ENCODE measurements around the gene KSR1.
"Not testable (repeated sequence)": the region's sequence is repeated elsewhere in the genome, so short reads cannot be mapped to it uniquely, and the experiment has no call there.

KSR1 gene

DNA sequence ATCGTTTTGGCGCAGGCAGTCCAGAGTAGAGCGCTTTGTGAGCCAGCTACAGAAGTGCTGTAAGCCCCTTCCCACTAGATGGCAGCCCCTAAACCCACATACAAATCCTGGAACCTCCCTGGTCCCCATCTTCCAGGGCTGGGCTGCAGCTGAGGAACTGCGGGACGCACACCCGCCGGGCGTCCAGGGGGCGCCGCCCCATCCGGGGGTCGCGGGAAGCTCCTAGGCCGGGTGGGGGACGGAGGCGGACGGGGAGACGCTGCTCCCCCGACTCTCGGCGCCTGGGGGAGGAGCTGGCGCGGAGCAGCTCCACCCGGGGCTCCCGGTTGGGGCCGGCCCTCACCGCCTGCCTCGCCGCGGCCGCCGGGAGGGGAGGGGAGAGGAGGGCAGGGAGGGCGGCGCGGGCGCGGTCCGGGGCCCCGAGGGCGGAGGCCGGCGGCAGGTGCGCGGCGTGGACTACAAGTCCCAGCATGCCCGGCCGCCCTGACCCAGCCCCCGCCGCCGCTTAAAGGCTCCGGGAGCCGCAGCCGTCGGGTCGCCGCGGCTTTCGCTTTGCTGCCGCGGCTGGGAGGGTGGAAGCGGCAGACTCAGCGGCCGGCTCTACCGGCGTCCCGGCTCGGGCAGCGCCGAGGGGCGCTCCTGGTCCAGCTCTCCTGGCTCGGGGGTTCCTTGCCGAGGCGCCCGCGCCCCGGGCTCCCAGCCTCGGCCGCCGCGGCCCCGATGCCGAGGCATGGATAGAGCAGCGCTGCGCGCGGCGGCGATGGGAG is at the start of gene KSR1:
KSR1 (plus strand) TSS at position 535 of the 767 bp plus-strand sequence; CDS start at position 731, 196 bp downstream.
- DNase-seq (ENCODE audit: low read depth in 2 of 2) = peak; percentile 72 to 73

DNA sequence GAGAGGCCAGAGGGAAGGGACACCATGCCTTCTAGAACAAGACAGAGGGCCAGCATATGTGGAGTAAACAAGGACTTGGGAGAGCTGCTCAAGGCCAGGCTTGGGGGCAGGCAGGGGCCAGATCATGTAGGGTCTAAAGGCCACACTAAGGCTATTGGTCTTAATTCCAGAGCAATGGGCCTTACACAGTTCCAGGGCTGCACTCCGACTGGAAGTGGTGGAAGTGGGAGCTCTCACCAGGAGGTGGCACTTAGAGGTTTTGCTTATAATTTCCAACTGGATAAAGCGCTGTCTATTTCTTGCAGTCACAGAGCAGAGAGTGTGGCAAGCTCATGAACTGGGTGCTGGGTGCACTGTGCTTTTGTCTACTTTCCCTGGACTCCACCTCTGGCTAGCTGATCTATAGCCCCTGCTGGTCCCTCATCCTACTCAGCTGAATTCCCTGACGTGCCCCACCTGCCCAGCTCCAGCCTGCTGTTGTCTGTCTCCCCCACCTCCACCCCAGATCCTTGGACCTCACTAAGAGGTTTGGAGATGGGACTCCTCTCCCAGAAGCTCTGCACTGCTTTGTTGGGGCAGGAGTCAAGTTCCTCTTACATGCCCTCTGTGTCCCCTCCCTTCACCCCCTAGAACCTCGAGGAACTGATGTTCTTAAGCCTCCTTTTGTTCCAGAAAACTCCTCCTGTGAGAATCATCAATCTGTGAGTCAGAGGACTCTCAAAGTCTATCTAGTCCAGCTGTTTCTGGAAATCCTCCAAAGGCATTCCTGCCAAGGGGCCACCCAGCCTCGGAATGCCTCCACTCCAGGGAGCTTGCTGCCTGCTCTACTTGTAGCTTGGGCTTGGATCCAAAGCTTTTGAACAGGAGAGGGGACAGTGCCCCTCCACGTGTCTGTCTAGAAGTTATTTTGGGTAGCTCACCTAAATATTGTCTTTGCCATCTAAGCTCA is 48.1 kb upstream of the KSR1 start:
- no peak for DNase-seq (ENCODE audit: low read depth in 2 of 2)

DNA sequence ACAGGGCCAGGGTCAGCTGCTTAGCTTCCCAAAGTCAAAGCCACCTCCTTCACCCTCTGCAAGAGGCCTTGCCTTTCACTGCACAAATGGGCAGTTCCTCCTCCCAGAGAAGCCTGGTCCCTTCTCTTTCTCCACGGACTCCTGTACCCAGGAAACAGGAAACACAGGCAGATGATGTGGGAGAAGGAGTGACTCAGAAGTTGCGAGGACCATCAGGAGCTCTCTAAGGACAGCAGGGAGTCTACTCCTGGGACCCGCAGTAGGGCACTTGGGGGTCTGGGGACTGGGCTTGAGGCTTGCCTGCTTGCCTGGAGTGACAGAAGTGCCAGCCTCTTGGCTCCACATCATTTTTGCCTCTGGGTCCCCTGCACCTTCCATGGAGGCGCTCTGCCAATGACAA is 47.4 kb upstream of the KSR1 start:
- no peak for DNase-seq (ENCODE audit: low read depth in 2 of 2)

DNA sequence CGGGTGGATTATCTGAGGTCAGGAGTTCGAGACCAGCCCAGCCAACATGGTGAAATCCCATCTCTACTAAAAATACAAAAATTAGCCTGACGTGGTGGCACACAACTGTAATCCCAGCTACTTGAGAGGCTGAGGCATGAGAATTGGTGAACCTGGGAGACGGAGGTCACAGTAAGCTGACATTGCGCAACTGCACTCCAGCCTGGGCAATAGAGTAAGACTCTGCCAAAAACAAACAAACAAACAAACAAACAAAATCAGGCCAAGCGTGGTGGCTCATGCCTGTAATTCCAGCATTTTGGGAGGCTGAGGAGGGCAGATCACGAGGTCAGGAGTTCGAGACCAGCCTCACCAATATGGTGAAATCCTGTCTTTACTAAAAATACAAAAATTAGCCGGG is 44.1 kb upstream of the KSR1 start:
- DNase-seq (ENCODE audit: low read depth in 2 of 2) = not testable (repeated sequence)

DNA sequence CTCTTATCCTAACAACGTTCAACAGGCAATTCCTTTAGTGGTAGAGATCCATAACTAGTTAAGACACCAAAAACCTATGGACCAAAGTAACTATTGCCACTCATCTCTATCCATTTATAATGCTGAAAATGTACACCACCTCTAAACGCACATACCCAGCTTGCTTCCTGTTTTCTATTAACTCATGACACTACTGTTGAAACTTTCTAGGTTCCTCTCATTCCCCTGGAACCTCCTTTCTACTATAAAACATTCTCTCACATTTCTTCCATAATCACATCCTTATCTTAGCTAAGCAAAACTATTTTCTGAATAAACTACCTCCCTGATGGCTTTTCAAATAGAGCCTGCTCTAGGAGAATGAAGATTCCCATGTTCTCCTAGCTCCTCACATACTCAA is 42.9 kb upstream of the KSR1 start:
- no peak for DNase-seq (ENCODE audit: low read depth in 2 of 2)

DNA sequence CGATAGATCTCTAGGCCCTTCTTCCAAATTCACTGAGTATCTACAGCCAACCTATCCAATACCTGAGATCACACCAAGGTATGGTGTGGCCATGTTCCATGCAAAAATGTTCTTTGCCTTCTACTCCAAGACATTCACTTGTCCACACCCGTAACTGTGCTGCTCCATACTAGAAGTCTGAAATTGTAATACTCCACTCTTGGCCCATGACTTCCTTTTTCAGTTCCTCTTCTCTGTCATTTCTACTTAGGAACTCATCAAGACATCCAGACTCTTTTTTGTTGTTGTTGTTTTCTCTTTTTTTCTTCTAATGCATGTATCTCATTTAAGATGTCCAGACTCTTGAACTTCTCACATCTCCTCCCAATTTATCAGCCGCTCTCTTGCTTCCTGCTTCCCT is 42.5 kb upstream of the KSR1 start:
- DNase-seq (ENCODE audit: low read depth in 2 of 2) = no peak

DNA sequence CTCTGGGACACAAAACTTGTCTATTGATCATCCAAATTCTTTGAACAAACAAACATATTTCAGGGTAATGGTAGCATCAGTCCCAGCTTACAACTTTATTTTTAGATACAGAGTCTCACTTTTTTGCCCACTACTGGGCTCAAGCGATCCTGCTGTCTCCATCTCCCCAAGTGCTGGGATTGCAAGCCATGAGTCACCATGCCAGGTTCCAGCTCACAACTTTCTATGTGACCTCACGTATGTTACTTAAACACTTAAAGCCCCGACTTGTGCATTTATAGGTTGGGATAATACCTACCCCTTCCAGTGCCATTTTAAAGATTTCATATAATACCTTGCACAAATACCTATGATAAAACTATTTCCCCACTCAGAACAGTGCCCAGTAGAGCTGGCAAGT is 42.0 kb upstream of the KSR1 start:
- no peak for DNase-seq (ENCODE audit: low read depth in 2 of 2)

DNA sequence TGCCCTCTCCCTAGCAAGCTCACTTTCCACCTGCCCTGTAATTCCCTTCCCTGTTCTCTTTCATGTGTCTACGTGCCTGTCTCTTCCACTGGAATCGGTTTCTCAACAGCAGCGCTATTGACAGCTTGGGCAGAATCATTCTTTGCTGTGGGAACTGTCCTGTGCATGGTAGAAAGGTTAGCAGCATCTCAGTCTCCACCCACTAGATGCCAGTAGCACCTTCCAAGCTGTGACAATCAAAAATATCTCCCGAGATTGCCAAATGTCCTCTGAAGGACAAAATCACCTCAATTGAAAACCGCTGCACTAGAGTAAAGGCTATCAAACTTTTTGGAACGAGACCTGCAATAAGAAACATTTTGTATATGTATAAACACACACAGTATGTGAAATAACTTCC is 41.6 kb upstream of the KSR1 start:
- DNase-seq (ENCODE audit: low read depth in 2 of 2) = no peak

DNA sequence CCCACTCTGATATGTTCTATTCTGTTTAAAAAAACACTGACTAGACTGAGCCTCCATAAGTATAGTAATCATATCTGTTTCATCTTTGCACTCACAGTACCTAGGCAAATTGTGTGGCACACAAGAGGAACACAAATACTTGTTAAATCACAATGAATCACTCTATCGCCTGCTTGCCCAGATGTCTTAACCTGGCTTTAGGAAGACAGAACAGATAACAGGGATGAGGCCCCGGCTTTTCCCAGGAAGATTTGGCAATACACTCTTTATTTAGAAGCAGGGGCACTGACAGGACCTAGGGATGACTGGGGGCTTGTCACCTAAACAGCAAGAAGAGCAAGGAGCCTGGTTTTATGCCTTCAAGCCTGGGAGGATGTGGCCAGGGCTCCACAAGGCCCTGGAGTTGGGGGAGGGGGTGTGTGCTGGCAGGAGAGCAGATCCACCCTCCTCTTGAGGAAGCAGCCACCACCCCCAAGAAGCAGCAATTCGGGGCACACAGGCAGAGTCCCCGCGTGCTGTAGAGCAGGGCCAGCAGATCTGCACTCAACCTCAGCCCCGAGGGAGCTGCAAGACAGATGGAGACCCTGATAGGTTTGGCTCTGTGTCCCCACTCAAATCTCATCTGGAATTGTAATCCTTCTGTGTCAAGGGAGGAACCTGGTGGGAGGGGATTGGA is 41.0 kb upstream of the KSR1 start:
- DNase-seq (ENCODE audit: low read depth in 2 of 2) = no peak

DNA sequence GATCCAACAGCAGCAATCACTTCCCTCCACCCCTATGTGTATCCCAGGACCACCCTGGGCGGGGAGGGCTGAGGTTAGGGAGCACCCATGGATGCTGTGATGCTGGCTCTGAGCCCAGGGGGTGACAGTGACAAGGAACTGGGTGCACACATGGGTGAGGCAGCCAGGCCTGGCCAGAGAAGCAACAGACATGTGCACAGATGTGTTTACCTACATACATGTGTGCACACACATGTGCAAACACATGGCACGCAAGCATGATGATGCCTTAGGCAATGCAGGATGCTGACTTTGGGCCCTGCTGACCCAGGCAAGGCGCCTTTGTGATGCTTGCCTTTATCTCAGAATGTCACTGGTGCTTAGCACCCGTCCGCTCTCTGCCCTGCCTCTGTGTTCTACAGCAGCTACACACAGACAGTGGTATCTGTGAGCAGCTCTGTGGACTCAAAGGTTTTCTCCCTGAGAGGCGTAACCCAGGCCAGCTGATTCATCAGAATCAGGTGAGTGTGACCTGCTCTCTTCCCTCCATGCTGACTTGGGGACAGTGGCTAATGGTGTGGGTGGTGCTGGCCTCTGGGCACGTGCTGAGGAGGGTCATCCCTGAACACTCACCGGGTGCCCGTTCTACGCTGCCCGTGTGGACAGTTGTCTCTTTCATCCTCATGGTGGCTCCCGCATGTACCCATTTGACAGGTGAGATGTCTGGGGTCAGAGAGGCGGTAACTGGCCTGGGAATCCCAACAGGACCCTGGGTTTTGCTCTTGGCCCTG is 38.5 kb upstream of the KSR1 start:
- DNase-seq (ENCODE audit: low read depth in 2 of 2) = no peak

DNA sequence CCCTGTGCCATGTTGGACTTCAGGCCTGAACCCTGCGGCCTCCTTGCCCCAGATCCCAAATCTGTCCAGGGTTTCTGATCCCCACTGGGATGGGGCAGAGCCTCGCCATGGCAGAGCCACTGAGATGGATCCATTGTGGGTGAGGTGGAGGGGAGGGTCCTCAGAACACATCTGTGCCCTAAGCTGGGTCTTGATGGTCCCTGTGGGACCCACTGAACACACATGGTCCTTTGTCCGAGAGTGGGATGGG is 38.0 kb upstream of the KSR1 start:
- no peak for DNase-seq (ENCODE audit: low read depth in 2 of 2)

DNA sequence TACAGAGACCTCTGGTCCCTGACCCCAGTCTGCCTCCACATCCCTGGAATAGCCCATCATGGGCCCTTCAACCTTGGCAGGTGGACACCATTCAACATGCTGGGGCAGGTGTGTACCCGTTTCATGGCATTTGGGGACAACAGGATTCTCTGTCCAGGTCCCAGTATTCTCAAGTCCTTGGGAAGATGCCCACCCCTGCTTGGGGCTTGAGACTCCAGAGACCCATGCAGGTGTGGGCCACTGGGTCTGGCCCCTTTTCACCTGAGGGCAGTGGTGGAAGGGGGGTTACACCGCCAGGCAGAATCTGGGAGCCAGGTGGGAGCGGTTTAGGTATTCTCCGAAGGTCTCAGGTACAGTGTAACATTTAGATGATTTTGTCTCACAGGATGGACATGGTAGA is 37.1 kb upstream of the KSR1 start:
- DNase-seq (ENCODE audit: low read depth in 2 of 2) = no peak

DNA sequence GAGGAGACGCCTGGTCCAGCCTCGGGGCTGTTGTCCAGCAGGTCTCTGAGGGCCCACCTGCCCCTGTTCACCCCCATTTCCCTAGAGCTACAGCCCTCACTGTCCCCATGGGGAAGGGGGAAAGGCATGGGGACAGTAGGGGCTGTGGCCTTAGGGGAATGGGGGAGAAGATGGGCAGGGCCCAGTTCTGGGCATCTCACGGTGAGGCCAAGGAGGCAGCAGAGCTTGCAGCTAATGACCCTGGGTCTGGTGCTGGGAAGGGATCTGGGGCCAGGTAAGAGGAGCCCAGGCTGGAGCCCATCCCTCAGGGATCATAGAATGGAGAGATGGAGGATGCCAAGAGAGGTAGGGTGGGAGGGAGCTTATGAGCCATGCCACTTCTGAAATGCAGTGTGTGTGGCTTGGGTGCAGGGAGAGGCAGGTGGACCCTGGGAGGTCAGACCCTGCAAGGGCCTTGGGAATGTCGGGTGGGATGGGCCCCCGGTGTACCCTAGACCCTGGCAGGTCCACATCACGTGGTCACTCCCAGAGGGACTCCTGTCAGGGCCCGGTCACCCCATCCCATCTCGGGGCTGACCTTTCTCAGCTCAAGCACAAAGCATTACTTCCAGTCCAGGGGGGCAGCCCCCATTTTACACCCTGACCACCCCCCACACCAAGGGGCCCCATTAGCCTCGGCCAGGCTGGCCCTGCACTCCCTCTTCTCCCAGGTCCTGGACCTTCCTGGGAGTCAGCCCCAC is 35.9 kb upstream of the KSR1 start:
- DNase-seq (ENCODE audit: low read depth in 2 of 2) = no peak

DNA sequence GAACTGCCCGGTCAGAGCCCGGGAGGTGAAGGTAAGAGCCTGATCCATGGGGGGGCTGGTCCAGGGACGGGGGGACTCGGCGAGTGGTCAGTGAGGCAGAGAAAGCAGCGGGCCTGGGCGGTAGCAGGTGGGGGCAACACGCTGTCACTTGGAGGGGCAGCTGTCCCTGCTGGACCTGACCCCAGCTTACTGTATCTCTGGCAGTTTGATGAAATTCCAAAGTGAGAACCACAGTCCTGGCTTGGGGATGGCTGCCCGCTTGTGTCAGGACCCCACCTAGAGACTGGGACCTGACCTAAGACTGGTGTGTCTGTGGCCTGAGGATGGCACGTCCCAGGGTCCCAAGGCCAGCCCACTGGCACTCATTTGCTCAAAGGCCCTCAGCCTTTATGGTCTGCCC is 35.1 kb upstream of the KSR1 start:
- DNase-seq (ENCODE audit: low read depth in 2 of 2) = no peak

DNA sequence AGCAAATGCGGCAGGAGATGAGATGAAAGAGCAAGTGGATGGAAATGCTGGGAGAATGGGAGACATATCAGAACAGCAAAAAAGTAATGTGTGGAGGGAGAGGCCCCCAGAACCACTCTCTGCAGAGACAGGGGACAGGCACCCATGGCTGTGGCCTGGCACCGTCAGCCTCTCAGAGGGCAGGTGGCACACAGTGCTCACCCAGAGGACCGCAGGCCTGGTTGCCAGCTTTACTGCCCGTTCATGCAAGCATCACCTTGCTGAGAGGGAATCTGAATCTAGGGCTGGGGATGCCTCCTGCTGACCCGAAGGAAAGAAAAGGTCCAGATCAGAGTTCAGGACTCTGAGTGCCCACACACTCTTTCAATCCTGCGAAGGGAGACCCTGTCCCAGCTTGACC is 34.6 kb upstream of the KSR1 start:
- not testable (repeated sequence) for DNase-seq (ENCODE audit: low read depth in 2 of 2)

DNA sequence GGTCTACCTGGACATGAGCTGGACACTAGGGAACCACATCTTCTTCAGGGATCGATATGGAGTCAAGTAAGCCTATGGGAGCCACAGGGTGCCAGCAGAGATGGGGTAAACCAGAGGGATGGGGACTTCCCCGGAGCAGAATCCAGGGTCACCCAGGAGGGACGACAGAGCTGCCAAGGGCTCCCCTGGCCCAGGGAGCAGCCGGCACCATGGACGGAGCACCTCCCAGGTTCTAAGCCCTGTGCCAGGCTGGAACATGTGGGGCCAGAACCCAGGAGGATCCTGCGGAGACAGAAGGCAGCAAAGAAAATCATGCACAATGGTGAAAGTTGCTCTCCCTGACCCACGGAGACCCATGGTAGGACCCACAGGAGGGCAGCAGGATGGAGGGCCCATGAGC is 33.6 kb upstream of the KSR1 start:
- DNase-seq (ENCODE audit: low read depth in 2 of 2) = no peak

DNA sequence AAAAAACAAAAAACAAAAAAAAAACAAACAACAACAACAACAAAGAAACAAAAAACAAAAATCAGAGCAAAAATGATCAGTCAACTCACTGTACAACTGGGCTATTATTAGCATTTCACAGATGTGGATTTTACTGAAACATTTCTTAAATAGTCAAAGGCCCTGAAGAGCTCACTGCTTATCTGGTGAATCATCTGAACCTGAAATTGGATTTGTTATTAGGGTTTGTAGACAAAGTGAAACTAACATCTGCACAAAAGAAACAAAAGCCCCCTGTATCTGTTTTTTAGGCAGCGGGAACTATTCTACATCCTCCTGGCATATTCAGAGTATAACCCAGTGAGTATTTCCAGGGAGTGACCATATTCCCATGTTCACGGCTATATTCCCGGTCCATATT is 32.6 kb upstream of the KSR1 start:
- DNase-seq (ENCODE audit: low read depth in 2 of 2) = no peak

DNA sequence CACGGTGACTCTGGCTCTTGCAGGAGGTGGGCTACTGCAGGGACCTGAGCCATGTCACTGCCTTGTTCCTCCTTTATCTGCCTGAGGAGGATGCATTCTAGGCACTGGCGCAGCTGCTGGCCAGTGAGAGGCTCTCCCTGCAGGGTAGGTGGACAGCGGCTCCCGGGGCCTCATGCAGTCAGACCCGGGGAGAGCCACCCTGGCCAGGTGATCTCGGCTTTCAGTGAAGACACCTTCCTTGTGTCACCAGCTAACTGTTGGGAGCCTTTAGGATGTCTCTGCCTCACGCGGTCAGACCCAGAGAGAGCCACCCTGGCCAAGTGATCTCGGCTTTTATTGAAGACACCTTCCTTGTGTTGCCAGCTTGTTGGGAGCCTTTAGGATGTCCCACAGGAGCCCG is 31.7 kb upstream of the KSR1 start:
- DNase-seq (ENCODE audit: low read depth in 2 of 2) = no peak

DNA sequence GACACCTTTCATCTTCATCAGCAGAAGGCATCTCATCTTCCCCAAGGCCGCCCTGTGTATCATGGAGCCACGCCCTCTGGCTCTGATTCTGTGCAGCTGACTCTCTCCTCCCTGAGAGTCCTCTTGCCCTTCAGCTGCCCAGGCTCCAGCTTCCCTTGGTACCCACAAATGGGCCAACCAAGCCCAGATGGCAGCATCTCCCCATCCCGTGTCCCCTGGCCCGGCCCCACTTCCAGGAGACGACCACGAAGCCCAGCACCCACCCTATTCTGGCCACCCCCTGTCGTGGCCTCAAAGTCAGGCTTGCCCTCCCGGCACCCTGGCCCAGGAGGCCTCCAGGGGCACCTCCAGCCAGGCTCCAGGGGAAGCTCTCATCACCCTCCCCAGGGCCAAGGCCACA is 31.3 kb upstream of the KSR1 start:
- no peak for DNase-seq (ENCODE audit: low read depth in 2 of 2)

DNA sequence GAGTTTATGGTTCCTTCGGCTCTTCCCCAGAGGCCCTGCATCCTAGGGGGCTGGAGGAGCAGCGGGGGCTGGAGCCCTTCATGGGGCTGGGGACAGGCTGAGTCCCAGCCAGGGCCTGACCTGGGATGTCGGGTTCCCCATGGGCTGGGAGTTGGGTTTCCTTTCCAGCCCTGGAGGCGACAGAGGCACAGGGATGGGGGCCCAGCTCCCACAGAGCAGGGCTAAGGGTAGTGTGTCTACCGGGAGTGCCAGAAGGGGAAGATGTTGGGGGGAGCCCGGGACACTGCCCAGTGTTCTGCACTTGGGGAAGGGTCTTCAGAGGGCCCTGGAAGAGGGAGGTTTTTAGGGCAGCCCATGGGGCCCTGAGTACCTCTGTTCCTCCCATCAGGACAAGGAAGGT is 30.7 kb upstream of the KSR1 start:
- not testable (repeated sequence) for DNase-seq (ENCODE audit: low read depth in 2 of 2)

DNA sequence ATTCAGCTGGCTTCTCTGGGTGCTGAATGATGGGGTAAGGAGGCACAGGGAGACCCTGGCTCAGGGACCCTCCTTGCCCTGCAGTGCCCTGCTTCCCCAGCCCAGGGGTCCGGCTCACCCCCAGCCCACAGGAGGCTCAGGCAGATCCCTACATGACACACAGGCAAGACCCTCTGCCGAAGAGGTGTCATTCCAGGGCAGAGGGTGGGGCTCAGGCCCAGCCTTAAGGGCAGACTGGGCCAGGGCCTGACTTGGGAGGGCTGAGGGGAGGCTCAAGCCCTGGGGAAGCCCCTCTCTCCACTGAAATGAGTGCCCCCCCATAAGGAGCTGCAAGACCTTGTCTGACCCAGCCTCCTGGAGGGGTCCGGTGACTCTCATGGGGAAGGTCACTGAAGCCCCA is 30.3 kb upstream of the KSR1 start:
- DNase-seq (ENCODE audit: low read depth in 2 of 2) = no peak
